Lower leg skin (tissue), 4 donors: ENCODE data around the gene CCDC33. TPM values are rescaled to one million over a fixed set of nuclear protein-coding genes. Genes with fewer than 3 reads are reported as not detected.

ENCODE experiments used
- DNase-seq, 2 donors: peaks; one replicate each; pipeline ENCODE4 v3.0.0-alpha.2; 2019; ENCODE audit warnings: low spot score in 2 of 2
- H3K4me3 ChIP-seq: fragments of 200-600 bp; sonication (generic); 2 replicates; pipeline ENCODE4 v1.5.1; 2017; ENCODE audit warnings: mild to moderate bottlenecking, low read depth; ENCODE audit not compliant: poor library complexity, severe bottlenecking
- POLR2A ChIP-seq, 2 donors: fragments of 450-650 bp; IDR thresholded peaks; one replicate each; pipeline ENCODE4 v1.6.1; 2016 to 2017; ENCODE audit warnings: antibody characterized with exemption in 2 of 2, mild to moderate bottlenecking in 1 of 2, moderate library complexity in 1 of 2
- WGBS, 2 donors: methylation state at CpG; one replicate each; pipeline ENCODE4 v1.1.5; 2018; 5-methylcytosine and 5-hydroxymethylcytosine counted together
- intact Hi-C: fragments of 100-400 bp; cut with DNase I; formaldehyde crosslinking; loops from one replicate; pipeline ENCODE4 v1.15.0; 2023; ENCODE audit warnings: low total_unique reads
- total RNA-seq, 4 donors: library from RNA; depleted of rRNA; stranded (reverse); fragments of >200 nt; gene quantifications; one replicate each; pipeline ENCODE4 v1.1.0, GENCODE V29; 2016
- TF ChIP-seq, protein P1 (sequence below), 3 donors: fragments of 450-650 bp; IDR thresholded peaks; one replicate each; pipeline ENCODE4 v1.5.1; 2016; ENCODE audit warnings: antibody characterized with exemption in 3 of 3, mild to moderate bottlenecking in 3 of 3, moderate library complexity in 2 of 3

The CCDC33 gene
- total RNA-seq, 4 donors from 2014 or later = not detected

- 16 to 22% methylated on average over 4 to 5 of the region's 5 CpGs for WGBS, 2 donors
- H3K4me3 ChIP-seq = no peak overlapping the region
- DNase-seq = peak in 1 of 2 donors; percentile 26
- TF ChIP-seq, protein P1, sequence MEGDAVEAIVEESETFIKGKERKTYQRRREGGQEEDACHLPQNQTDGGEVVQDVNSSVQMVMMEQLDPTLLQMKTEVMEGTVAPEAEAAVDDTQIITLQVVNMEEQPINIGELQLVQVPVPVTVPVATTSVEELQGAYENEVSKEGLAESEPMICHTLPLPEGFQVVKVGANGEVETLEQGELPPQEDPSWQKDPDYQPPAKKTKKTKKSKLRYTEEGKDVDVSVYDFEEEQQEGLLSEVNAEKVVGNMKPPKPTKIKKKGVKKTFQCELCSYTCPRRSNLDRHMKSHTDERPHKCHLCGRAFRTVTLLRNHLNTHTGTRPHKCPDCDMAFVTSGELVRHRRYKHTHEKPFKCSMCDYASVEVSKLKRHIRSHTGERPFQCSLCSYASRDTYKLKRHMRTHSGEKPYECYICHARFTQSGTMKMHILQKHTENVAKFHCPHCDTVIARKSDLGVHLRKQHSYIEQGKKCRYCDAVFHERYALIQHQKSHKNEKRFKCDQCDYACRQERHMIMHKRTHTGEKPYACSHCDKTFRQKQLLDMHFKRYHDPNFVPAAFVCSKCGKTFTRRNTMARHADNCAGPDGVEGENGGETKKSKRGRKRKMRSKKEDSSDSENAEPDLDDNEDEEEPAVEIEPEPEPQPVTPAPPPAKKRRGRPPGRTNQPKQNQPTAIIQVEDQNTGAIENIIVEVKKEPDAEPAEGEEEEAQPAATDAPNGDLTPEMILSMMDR (IDR thresholded peaks at IDR 0.05) = no peak
- TF ChIP-seq POLR2A (IDR thresholded peaks at IDR 0.05) = no peak
- intact Hi-C loops = no loop called here
These were observed 4.0 kb downstream of the CCDC33 start for GRCh38 chr15:74240002-74240568.

DNA sequence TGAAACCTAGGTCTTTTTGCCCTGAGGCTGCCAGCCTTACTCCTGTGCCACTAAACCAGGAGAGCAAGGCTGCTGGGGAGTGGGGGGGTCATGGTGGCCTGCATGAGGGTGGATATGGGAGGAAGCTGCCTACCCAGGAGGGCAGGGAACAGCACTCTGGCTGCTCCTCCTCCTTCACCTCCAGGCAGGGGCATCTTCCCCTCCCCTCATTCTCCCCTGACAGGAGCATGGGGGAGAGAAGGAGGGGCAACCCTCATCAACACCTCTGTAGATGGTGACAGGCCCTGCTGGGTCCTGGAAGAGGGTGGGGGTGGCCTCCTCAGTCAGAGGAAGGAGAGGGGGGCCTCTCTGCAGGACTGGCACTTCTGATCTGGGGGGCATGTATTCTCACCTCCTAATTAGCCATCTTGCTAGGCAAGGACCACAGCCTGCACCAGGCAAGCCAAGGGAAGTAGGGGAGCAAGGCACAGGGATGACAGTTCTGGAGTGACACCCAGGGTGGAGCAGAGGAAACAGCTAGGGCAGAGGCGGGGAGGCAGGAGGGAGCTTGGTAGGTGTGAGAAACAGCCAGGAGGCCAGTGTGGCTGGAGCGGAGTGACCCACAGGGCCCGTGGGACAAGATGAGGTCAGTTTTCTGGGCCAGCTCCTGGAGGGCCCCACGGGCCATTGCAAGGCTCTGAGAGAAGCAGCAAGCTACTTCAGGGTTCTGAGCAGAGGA lies 4.9 kb downstream of the CCDC33 start:
- intact Hi-C loops = no loop called here
- WGBS, 2 donors = 79 to 80% methylated on average over 4 of the region's 4 CpGs
- no peak overlapping the region for H3K4me3 ChIP-seq
- DNase-seq = no peak
- no peak for TF ChIP-seq POLR2A (IDR thresholded peaks at IDR 0.05)
- TF ChIP-seq, protein P1 (IDR thresholded peaks at IDR 0.05) = no peak

GRCh38 chr15:74242441-74243185 lies 6.5 kb downstream of the CCDC33 start:
- DNase-seq = no peak
- no peak overlapping the region for H3K4me3 ChIP-seq
- 54 to 55% methylated on average over 11 of the region's 11 CpGs for WGBS, 2 donors
- TF ChIP-seq POLR2A (IDR thresholded peaks at IDR 0.05) = no peak
- TF ChIP-seq, protein P1 (IDR thresholded peaks at IDR 0.05) = no peak
- intact Hi-C loops = no loop called here

DNA sequence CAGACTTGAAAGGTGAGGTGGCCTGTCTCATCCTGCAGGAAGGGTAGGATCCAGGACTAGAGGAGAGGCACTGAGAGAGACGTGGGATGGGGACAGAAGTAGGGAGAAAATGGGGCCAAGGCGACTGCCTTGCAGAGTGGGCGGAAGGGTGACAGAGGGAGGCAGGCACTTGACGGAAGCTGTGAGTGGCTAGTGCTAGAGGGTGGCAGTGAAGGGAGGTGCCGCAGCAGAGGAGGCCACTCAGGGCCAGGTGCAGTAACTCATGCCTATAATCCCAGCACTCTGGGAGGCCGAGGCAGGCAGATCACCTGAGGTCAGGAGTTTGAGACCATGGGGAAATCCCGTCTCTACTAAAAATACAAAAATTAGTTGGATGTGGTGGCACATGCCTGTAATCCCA lies 7.3 kb downstream of the CCDC33 start:
- DNase-seq = no peak
- 75 to 79% methylated on average over 7 of the region's 7 CpGs for WGBS, 2 donors
- H3K4me3 ChIP-seq = no peak overlapping the region
- intact Hi-C loops = no loop called here
- no peak for TF ChIP-seq POLR2A (IDR thresholded peaks at IDR 0.05)
- TF ChIP-seq, protein P1 (IDR thresholded peaks at IDR 0.05) = no peak

DNA sequence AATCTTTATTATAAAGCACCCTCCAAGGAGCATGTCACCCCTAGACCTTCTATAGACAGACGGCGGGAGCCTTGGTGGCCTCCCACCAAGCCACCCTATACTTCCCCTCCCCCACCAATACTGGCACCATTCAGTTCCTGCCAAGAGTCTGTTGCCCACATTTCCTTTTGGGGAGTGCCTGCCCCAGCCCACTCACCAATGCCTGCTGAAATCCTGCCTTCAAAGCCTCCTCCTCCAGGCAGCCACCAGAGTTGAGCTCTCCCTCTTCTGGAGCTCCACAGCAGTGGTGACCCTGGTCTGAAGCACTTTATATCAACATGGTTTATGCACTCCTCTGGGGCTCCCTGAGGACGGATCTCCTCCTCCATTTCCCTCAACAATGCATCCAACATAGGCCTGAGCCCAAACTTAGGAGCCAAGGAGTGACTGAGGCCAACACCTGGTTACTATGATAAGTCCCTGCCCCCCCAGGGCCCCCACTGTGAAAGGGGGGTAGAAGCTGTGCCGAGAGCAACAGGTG lies 8.8 kb downstream of the CCDC33 start:
- DNase-seq = no peak
- TF ChIP-seq POLR2A (IDR thresholded peaks at IDR 0.05) = no peak
- TF ChIP-seq, protein P1 (IDR thresholded peaks at IDR 0.05) = no peak
- no peak overlapping the region for H3K4me3 ChIP-seq
- 57 to 67% methylated on average over 4 of the region's 4 CpGs for WGBS, 2 donors
- intact Hi-C loops = no loop called here
